NB4 (cell line): ENCODE results near the gene HOTAIR.

Experiments used
- CTCF ChIP-seq: IDR thresholded peaks from one replicate; pipeline ENCODE4 v1.5.1; 2012; ENCODE audit warnings: low read depth, low read length
- MAX ChIP-seq: IDR thresholded peaks from 2 replicates; pipeline ENCODE4 v1.6.1; 2011; ENCODE audit warnings: low read depth, low read length
- MYC ChIP-seq: IDR thresholded peaks from 2 replicates; pipeline ENCODE4 v1.6.1; 2011; ENCODE audit warnings: low read depth, low read length
- POLR2A ChIP-seq: IDR thresholded peaks from 2 replicates; pipeline ENCODE4 v1.6.1; 2011; ENCODE audit warnings: mild to moderate bottlenecking; ENCODE audit not compliant: insufficient read length; ENCODE audit errors: extremely low read depth

GRCh38 chr12:53971686-53972085 is 3.1 kb downstream of the HOTAIR start:
- TF ChIP-seq CTCF (no peak), POLR2A (no peak), MAX (no peak), MYC (no peak)
